HEK293 (cell line): ENCODE results near the gene PTGIS.

Experiments used
- CTCF ChIP-seq: fragments of 450-650 bp; formaldehyde crosslinking; IDR thresholded peaks from 2 replicates; pipeline ENCODE4 v1.5.1; 2016; ENCODE audit warnings: missing biosample characterization, missing genetic modification characterization
- YY1 ChIP-seq: fragments of 450-650 bp; formaldehyde crosslinking; IDR thresholded peaks from 2 replicates; pipeline ENCODE4 v1.5.1; 2018; ENCODE audit warnings: missing biosample characterization, missing genetic modification characterization
- ZNF175 ChIP-seq: fragments of 450-650 bp; formaldehyde crosslinking; IDR thresholded peaks from 2 replicates; pipeline ENCODE4 v1.5.1; 2016; ENCODE audit warnings: missing biosample characterization, missing genetic modification characterization
- ZNF302 ChIP-seq: fragments of 450-650 bp; formaldehyde crosslinking; IDR thresholded peaks from 2 replicates; pipeline ENCODE4 v1.5.1; 2016; ENCODE audit warnings: missing biosample characterization, missing genetic modification characterization, low read depth
- ZNF398 ChIP-seq: fragments of 450-650 bp; formaldehyde crosslinking; IDR thresholded peaks from 2 replicates; pipeline ENCODE4 v1.5.1; 2017; ENCODE audit warnings: missing biosample characterization, missing genetic modification characterization
- ZNF768 ChIP-seq: fragments of 450-650 bp; formaldehyde crosslinking; IDR thresholded peaks from 2 replicates; pipeline ENCODE4 v1.5.1; 2018; ENCODE audit warnings: missing biosample characterization, mild to moderate bottlenecking, missing genetic modification characterization

GRCh38 chr20:49543858-49544437, 24.0 kb downstream of the PTGIS start:
- no peak for TF ChIP-seq YY1 (tag by site-specific recombination)
- TF ChIP-seq ZNF175 (tag by site-specific recombination): no peak
- TF ChIP-seq ZNF302 (tag by site-specific recombination): no peak
- TF ChIP-seq ZNF398: no peak
- TF ChIP-seq ZNF768 (tag by site-specific recombination): no peak
- no peak for TF ChIP-seq CTCF (tag by site-specific recombination)
